Stimulated activated CD4-positive, alpha-beta T cell treated with anti-CD3 and anti-CD28 coated beads, Interleukin-15, amount 100 ng/mL, for 48 hours (primary cell): ENCODE data around the gene SMAD5.

Source experiments
- DNase-seq, 2 donors: peaks; one replicate each; pipeline ENCODE4 v3.0.0-alpha.2; 2020; ENCODE audit warnings: low read depth in 2 of 2

SMAD5 gene

GRCh38 chr5:136155761-136156160, 23.1 kb downstream of the SMAD5 start:
- no peak for DNase-seq

- DNase-seq, result no peak
Observed at GRCh38 chr5:136157514-136157913, 24.9 kb downstream of the SMAD5 start.

DNA sequence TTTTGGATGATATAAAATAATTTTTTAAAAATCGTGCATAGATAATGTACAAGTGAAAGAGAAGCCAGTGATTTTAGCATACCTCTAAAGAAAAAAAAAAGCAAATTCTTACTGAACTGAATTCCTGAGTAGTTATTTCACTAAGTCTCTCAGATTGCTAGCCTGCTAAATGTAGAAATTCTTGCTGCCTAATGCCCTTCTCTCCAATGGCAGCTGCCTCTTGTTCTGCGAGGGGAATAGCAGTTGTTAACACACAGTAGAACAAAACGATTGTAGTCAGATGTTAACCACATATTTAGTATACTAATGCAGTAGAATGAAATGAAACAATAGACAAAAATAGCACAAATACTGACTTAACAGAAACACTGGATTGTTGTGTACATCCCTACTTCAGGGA, 26.8 kb downstream of the SMAD5 start:
- DNase-seq, result no peak

DNA sequence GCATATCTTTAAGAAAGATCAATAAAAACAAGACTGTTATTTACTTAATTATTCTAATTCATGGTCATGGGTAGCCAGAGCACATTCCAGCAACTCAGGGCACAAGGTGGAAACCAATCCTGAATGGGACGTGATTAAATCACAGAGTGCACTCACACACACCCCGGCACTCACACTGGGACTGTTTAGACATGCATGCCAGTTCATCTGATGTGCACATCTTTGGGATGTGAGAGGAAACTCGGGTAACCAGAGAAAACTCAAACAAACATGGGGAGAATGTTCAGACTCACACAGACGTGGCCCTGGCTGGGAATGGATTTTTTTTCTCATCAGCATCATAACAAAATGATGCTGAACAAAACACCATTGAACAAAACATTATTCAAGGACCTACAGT, 29.4 kb downstream of the SMAD5 start:
- DNase-seq, result no peak

GRCh38 chr5:136164226-136164625, 31.6 kb downstream of the SMAD5 start:
- no peak for DNase-seq

DNA sequence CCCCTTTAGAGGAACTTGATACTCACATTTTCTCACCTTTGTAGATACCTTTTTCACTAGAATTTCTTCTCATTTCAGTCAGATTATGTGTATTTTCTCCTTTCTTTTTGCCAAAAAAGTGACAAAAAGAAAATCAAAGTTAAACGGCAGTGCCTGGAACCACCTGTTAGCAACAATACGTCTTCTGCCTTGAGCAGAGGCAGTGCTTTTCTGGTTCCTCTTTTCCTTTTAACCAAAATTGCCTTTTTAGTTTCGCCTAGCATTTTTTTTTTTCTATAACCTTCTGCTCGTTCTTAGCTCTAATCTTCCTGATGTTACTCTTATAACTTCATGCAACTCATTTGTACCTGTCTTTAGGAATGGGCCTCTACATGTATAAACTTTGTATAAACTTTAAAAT, 34.3 kb downstream of the SMAD5 start:
- no peak for DNase-seq

GRCh38 chr5:136169218-136169617, 36.6 kb downstream of the SMAD5 start:
- no peak for DNase-seq

GRCh38 chr5:136174021-136174659, 41.5 kb downstream of the SMAD5 start:
- DNase-seq, result no peak

- no peak for DNase-seq
Observed at GRCh38 chr5:136182618-136183017, 50.0 kb downstream of the SMAD5 start.

DNA sequence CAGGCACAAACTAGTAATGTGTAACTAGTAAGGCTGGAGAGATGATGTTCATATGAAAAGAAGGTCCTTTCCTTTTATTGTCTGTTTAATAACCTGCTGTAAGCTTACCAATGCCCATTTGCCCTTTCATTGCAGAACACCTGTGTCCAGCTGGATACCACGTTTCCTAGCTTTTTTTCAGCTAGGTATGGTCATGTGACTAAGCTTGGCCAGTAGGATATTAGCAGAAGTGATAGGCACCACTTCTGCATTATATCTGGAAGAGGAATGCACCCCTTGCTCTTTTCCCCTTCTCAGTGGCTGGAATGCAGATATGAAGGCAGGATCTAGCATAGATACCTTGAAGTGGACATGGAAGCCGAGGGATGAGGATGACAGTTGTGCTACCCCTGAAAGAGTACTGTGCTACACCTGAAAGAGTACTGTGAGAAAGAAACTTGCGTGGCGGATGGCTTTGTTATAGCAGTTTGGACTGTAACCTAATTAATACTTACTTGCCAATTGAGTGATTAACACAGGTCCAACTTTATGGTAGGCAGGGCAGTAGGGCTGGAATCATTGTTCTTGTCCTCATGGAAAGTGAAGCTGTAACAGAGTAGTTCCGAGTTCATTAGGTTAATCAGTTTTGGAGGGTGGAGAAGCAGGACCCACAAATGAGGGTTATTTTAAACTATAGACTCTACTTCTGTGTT, 53.5 kb downstream of the SMAD5 start:
- DNase-seq, result no peak

DNA sequence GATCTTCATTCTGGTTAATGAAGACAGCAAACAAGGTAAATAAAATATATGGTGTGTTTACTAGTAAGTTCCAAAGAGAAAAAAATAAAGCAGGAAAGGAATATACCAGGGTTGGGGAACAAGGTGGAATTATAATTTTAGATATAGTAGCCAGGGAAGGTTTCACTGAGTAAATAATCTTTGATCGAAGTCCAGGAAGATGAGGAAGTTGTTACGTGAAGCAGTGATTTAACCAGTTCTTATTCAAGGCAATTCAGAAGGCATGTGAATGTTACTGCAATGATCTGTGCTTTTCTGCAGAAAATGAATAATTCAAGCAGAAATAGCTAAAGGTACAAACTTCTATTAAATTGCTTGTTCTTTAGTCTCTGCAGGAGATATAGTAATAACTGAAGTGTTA, 54.2 kb downstream of the SMAD5 start:
- no peak for DNase-seq

DNA sequence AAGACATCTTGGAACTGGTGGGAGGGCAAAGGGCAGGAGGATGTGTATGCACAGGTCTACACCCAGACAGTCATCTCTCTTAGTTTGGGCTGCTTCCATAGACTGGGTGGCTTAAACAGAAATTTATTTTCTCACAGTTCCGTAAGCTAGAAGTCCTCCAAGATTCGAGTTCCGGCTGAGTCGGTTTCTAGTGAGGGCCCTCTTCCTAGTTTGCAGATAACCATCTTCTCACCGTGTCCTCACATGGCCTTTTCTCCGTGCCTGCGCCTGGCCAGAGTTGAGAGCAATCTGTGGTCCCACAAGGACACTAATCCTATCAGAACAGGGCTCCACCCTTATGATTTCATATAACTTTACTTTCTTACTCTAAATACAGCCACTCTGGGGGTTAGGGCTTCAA, 56.2 kb downstream of the SMAD5 start:
- DNase-seq, result no peak

DNA sequence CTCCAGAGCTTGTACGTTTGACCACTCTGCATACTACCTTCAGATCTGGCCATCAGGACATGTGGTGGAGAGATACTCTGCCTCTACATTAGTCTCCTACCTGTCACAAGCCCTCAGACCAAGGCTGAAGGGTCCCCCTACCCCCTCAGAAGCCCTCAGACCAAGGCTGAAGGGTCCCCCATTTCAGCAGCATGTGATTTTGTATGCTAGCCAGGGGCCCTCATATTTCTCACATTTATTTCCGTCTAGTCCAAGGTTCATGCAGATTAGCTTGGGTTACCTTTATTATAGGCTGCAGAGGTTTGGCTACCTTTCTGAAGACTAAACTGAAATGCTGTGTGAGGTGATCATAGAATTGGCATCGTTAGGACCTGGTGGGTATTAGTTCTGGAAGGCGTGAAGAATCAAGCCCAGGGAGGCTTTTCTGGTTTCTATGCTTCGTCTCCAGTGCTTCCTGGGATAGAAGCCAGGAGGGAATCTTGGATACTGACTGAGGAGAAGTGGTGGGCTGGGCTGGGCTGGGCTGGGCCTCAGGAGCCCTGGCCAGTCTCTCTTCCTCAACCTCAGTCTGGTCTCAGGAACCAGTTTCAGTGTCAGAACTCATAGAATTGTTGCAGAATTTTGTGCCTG, 57.6 kb downstream of the SMAD5 start:
- no peak for DNase-seq

DNA sequence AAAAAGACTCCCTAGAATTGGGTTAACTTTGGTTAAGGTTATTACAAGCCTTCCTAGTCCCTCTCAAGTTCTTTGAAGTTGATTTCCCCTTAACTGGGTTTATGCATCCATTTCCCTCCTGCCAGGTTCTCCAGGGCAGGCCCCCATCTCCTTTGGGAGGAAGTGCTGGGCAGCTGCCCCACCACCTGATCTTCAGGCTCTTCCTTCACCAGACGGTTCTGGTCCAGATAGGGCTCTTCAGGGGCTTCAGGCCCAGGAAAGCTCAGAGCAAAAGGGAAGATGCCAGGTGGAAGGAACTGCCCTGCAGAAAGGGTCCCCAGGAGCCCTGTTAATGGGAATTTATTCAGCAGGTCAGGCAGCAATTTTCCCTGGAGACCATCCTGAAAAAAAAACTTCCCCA, 58.3 kb downstream of the SMAD5 start:
- no peak for DNase-seq

- no peak for DNase-seq
Observed at GRCh38 chr5:136191304-136192014, 58.8 kb downstream of the SMAD5 start.

DNA sequence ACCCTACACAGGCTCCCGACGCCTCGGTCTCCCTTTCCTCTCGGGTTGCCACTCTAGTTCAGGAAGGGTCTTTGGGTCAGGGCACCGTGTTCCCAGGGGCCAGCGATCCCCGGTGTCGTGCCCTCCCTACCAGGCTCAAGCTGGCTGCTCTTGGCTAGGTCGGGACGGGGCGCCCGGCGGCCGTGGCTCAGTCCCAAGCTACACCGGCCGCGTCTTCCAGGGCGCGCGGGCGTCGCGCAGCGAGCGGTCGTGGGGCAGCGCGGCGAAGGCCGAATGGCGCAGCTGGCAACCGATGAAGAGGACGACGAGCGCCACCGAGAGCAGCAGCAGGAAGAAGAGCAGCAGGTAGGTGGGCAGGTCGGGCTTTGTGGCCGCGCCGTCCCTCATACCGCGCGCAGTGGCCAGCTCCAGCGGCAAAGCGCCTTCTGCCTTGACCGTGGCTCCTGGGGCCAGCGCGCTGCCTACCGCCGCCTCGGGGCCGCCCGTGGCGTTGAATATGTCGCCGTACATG, 59.4 kb downstream of the SMAD5 start:
- no peak for DNase-seq

DNA sequence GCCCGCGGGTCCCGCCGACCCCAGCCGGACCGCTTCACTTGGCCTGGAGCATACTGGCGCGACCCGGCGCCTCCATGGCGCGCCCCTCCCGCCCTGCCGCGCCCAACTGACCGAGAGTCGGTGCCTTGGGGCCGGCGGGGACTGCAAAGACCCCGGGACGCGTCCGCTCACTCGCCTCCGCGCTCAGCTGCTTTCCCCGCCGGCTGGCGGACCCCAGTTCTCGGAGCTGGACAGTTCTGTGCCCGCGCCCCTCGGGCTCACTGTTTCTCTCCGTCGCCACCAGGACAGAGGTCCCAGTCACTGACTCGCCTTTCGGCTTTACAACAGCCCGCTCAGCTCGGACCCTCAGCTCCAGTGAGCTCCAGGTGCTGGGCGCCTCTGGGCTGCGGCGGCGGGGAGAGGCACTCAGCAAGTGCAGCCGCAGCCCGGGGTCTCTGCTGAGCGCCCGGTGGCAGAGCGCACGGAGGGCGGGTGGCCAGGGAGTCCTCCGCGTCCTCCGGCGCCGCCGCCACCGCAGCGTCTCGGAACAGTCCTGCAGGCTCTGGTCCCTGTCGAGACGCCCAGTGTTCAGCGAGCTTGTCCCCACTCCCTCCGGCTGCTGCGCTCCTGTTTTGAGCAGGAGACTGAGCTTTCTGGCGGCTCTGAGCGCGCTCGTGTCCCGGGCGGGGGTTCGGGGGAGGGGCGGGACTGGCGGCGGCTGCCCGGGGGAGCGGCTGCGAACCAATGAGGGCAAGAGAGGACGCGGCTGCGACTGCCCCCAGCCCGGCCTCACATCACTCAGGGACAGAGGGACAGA, 60.1 kb downstream of the SMAD5 start, which contains the start of gene SMIM32:
TSS of gene SMIM32 (minus strand) at position 637 of the 796 bp plus-strand sequence. CDS start 638 bp downstream, outside the sequence.
- no peak for DNase-seq

- no peak for DNase-seq
Observed at GRCh38 chr5:136193322-136193935, 60.8 kb downstream of the SMAD5 start.

- DNase-seq, result no peak
Observed at GRCh38 chr5:136194576-136194975, 61.9 kb downstream of the SMAD5 start.

DNA sequence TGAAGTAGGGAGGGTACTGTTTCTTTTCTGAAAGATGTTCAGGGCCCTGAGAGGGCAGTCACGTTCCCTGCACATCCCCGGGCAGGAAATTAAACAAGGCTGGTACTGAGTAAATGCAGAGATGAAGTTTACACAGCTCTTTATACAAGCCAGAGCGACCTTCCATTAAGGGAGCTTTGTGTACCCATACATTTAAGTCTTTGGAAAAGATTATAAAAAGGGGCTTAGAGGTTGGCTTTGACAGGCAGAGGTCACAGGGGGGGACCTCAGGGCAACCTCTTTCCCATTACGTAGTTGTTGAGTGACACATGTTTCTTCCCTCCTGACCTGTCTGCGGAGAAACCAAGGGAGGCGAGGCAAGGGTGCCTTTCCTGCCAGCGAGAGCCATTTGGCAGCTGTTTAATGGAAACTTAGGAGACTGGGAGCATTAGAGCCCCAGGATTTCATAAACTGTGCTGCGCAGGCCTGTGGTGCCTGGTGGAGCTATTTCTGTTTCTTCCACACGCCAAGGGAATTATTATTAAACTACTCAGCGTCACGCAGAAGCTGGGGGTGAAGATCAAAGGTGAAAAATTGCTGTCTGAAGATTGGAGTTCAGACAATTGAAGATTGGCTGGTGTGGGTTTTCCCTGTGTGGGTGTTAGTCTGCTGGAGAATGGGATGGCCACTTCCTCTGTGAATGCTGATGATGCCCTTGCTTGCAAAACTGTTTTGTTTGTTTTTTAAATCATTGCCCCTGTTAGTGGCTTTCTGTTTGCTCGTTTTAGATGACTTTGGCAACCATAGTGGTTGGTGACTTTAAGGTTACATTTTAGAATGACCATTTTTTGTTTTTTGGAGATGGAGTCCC, 63.6 kb downstream of the SMAD5 start:
- no peak for DNase-seq
